ENCODE results near the gene SLC4A11.
A peak's percentile ranks its signal among the peaks of the same experiment; 100 is the strongest.

The SLC4A11 gene

GRCh38 chr20:3204124-3204794 lies 34.7 kb downstream of the SLC4A11 start, which contains the start of gene DDRGK1:
Gene DDRGK1, minus strand, starts transcription at chr20:3204682. Its CDS starts 55 bp downstream, at chr20:3204627.
- ChIA-PET CTCF (interaction anchor here (2.5 kb wide), 1 partner anchor 15 kb away, joined by 14 read pairs; no protein-coding TSS in a partner anchor), POLR2A (interaction anchor here (1.2 kb wide), 1 partner anchor 35 kb away, joined by 5 read pairs; no protein-coding TSS in a partner anchor)
- TF ChIP-seq, protein P1, sequence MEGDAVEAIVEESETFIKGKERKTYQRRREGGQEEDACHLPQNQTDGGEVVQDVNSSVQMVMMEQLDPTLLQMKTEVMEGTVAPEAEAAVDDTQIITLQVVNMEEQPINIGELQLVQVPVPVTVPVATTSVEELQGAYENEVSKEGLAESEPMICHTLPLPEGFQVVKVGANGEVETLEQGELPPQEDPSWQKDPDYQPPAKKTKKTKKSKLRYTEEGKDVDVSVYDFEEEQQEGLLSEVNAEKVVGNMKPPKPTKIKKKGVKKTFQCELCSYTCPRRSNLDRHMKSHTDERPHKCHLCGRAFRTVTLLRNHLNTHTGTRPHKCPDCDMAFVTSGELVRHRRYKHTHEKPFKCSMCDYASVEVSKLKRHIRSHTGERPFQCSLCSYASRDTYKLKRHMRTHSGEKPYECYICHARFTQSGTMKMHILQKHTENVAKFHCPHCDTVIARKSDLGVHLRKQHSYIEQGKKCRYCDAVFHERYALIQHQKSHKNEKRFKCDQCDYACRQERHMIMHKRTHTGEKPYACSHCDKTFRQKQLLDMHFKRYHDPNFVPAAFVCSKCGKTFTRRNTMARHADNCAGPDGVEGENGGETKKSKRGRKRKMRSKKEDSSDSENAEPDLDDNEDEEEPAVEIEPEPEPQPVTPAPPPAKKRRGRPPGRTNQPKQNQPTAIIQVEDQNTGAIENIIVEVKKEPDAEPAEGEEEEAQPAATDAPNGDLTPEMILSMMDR (IDR thresholded peaks at IDR 0.05; ENCODE audit: insufficient read depth, low read length, missing control alignments): no peak
- H3K4me3 ChIP-seq (ENCODE audit: low read depth, low read length): peak within 1 kb of the TSS; percentile 93
- no peak for DNase-seq (ENCODE audit: low read depth, low spot score)

DNA sequence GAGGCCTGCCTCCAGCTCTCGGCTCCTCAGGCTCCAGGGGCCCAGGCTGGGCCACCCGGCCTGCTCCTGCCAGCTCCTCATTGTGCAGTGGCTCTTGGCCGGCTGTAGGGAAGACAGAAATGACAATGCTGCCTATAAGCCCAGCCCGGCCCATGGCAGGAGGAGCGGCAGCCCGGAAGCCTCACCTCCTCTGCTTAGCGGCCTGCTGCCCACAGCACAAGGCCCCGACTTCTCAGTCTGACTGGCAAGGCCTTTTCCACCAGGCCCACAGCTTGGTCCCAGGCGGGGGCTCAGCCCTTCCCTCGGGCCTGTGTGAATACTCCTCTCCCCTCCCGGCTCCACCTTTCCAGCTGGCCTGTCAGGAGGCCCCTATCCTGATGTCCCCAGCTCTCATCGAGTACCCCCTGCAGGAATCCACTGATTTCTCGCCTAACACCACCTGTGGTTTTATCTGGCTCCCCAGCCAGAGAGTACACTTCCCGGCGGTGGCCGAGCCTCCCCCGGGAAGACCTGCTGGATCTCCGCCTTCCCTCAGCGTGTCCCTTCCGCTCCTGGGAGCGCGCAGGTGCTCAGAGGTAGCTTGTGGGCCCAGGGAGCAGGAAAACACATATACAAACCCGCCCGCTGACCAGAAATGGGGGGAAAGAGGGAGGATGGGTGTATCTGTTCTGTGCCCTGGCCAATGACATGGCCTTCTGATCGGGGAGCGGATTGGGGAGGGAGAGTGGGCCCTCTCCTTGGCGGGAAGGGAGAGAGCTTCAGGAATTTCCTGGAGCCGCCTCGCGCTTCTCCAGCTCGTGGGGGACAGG lies 35.5 kb downstream of the SLC4A11 start:
- TF ChIP-seq, protein P1 (IDR thresholded peaks at IDR 0.05; ENCODE audit: insufficient read depth, low read length, missing control alignments): no peak
- POLR2A ChIA-PET: interaction anchor here (1.1 to 1.2 kb wide), 2 partner anchors 16 to 36 kb away, joined by 4 to 5 read pairs; no protein-coding TSS in a partner anchor
- peak overlapping the region; percentile 93 for H3K4me3 ChIP-seq (ENCODE audit: low read depth, low read length)
- no peak for DNase-seq (ENCODE audit: low read depth, low spot score)
- CTCF ChIA-PET: interaction anchor here (0.7 to 2.5 kb wide), 2 partner anchors 16 to 18 kb away, joined by 3 to 14 read pairs; no protein-coding TSS in a partner anchor

DNA sequence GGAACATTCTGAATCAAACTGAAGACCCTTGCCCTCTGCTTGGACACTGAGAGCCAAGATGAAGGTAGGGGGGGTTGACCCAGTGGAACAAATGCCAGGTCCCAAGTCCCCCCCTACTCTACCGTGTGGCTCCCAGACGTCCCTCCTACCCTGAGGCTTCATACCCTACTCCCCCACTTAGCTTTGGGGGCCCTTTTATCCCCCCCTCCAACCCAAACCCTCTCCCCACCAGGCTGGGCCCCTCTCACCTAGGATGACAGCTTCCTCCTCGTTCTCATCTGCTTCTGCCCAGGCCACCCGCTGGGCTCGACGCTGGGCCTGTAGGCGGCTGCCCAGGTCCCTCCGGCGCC lies 36.0 kb downstream of the SLC4A11 start:
- DNase-seq (ENCODE audit: low read depth, low spot score): no peak
- TF ChIP-seq, protein P1 (IDR thresholded peaks at IDR 0.05; ENCODE audit: insufficient read depth, low read length, missing control alignments): no peak
- H3K4me3 ChIP-seq (ENCODE audit: low read depth, low read length): peak overlapping the region; percentile 93
- CTCF ChIA-PET: interaction anchor here (0.7 to 2.5 kb wide), 2 partner anchors 16 to 17 kb away, joined by 3 to 14 read pairs; no protein-coding TSS in a partner anchor
- POLR2A ChIA-PET: interaction anchor here (1.1 to 1.2 kb wide), 2 partner anchors 15 to 37 kb away, joined by 4 to 5 read pairs; no protein-coding TSS in a partner anchor

DNA sequence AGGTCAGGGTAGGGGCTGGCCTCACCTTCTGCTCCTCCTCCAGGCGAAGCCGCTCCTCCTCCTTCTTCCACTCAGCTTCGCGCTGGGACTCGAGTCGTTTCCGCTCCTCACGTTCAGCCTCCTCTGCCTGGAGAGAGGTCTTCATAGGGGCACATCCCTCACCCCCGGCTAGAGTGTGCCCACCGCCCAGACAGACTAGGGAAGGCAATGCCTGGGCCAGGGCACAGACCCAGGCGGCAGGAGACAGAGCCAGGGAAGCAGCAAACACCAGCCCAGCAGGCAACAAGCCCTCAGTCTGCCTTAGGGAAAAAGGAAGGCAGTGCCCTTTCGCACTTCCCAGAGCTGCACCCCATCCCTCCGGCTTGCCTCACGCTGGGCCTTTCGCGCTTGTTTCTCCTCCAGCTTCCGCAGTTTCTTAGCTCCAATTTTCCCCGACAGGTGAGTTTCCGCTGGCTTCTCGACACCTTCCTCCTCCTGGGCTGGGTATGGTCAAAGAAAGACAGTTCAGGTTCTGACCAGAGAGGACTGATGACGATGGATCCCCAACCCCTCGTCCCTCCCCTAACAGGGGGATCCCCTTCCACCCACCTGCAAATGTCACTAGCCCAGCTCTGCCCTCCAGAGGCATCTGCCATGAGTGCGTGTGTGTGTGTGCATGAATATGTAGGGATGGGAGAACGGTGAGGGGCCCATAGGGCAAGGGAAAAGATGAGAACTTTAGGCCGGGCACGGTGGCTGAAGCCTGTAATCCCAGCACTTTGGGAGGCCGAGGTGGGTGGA lies 38.8 kb downstream of the SLC4A11 start:
- H3K4me3 ChIP-seq (ENCODE audit: low read depth, low read length): no peak overlapping the region
- no peak for DNase-seq (ENCODE audit: low read depth, low spot score)
- ChIA-PET CTCF (no interaction called here), POLR2A (no interaction called here)
- TF ChIP-seq, protein P1 (IDR thresholded peaks at IDR 0.05; ENCODE audit: insufficient read depth, low read length, missing control alignments): no peak

DNA sequence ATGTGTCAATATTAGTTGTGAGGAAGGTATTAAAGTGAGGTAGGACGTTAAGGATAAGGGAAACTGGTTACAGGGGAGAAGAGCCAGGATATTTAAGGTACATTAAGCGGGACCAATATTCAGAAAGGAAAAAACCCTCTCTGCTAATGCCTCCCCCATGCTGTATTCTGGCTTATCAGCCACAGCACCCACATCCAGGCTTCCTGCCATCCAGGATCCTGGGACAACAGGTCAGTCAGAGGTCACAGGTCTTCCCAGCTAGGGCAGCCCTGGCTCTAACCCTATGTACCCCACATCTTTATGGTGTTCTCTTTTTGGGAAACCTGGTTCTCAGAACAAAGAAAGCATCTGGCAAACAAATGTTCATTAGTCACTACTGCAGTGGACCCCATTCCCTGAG lies 39.8 kb downstream of the SLC4A11 start:
- POLR2A ChIA-PET: no interaction called here
- TF ChIP-seq, protein P1 (IDR thresholded peaks at IDR 0.05; ENCODE audit: insufficient read depth, low read length, missing control alignments): no peak
- CTCF ChIA-PET: no interaction called here
- H3K4me3 ChIP-seq (ENCODE audit: low read depth, low read length): no peak overlapping the region
- DNase-seq (ENCODE audit: low read depth, low spot score): no peak

Data from AG04449 (cell line).